WTC11 (cell line): ENCODE measurements around the gene PRDM1. TPM values are rescaled to one million over a fixed set of nuclear protein-coding genes. Genes with fewer than 3 reads are reported as not detected.

Experiments
- ATAC-seq: fragments of 200-7000 bp; cut with Tn5 transposase; 2 replicates; pipeline ENCODE4 v1.10.0; 2021; ENCODE audit warnings: mild to moderate bottlenecking, moderate library complexity
- CTCF ChIA-PET: fragments of 300-600 bp; sonication (Branson Sonifier 250); formaldehyde crosslinking; loops from one replicate; lab custom pipeline; 2021; ENCODE audit warnings: antibody characterized with exemption; lab: Charles Lee
- POLR2A ChIA-PET: fragments of 350-600 bp; sonication (Branson Sonifier 250); formaldehyde crosslinking; loops from one replicate; lab custom pipeline; 2021; ENCODE audit warnings: antibody characterized with exemption; lab: Charles Lee
- DNase-seq: peaks from one replicate; pipeline ENCODE4 v3.0.0; 2021; ENCODE audit warnings: low spot score
- H3K27ac Mint-ChIP-seq: 2 replicates; pipeline ENCODE4 v1.8.0; 2021; ENCODE audit warnings: mixed read lengths
- H3K27me3 Mint-ChIP-seq: 2 replicates; pipeline ENCODE4 v1.8.0; 2021; ENCODE audit warnings: low read depth, mild to moderate bottlenecking, moderate library complexity, mixed read lengths
- H3K36me3 Mint-ChIP-seq: 2 replicates; pipeline ENCODE4 v1.8.0; 2021; ENCODE audit warnings: mixed read lengths
- H3K4me1 Mint-ChIP-seq: 2 replicates; pipeline ENCODE4 v1.8.0; 2022; ENCODE audit warnings: mixed read lengths
- H3K4me3 Mint-ChIP-seq: 2 replicates; pipeline ENCODE4 v1.8.0; 2021; ENCODE audit warnings: mild to moderate bottlenecking, moderate library complexity, mixed read lengths
- H3K9me3 Mint-ChIP-seq: 2 replicates; pipeline ENCODE4 v1.8.0; 2021; ENCODE audit warnings: mixed read lengths
- ATF1 ChIP-seq: sonication (generic); formaldehyde crosslinking; IDR thresholded peaks from 2 replicates; pipeline ENCODE4 v1.8.1; 2023; ENCODE audit warnings: mild to moderate bottlenecking, moderate library complexity, missing genetic modification reagents
- CDX4 ChIP-seq: fragments of 250-450 bp; sonication (Bioruptor Pico); IDR thresholded peaks from 2 replicates; pipeline ENCODE4 v1.9.0; 2021; ENCODE audit warnings: moderate library complexity, mild to moderate bottlenecking, inconsistent platforms, borderline replicate concordance
- ELF4 ChIP-seq: sonication (generic); formaldehyde crosslinking; IDR thresholded peaks from 2 replicates; pipeline ENCODE4 v1.8.1; 2022; ENCODE audit warnings: low read depth, mild to moderate bottlenecking, moderate library complexity, missing genetic modification reagents
- EMX1 ChIP-seq: fragments of 250-450 bp; sonication (Bioruptor Pico); IDR thresholded peaks from 2 replicates; pipeline ENCODE4 v1.8.0; 2021; ENCODE audit warnings: mild to moderate bottlenecking
- ETV6 ChIP-seq: sonication (generic); formaldehyde crosslinking; IDR thresholded peaks from 2 replicates; pipeline ENCODE4 v1.8.1; 2022; ENCODE audit warnings: mild to moderate bottlenecking, missing genetic modification reagents
- GTF2I ChIP-seq: fragments of 250-450 bp; sonication (Bioruptor Pico); conservative IDR thresholded peaks from 2 replicates; pipeline ENCODE4 v1.4.0; 2021; ENCODE audit warnings: mild to moderate bottlenecking
- JUN ChIP-seq: sonication (generic); formaldehyde crosslinking; IDR thresholded peaks from 2 replicates; pipeline ENCODE4 v1.8.0; 2023; ENCODE audit warnings: mild to moderate bottlenecking, missing genetic modification reagents
- MXD4 ChIP-seq: fragments of 250-450 bp; sonication (Bioruptor Pico); IDR thresholded peaks from 2 replicates; pipeline ENCODE4 v1.8.0; 2021; ENCODE audit warnings: mild to moderate bottlenecking, moderate library complexity, borderline replicate concordance
- NFATC4 ChIP-seq: fragments of 250-450 bp; sonication (Bioruptor Pico); IDR thresholded peaks from 2 replicates; pipeline ENCODE4 v1.9.0; 2021; ENCODE audit warnings: mild to moderate bottlenecking
- NFYB ChIP-seq: sonication (generic); formaldehyde crosslinking; conservative IDR thresholded peaks from 2 replicates; pipeline ENCODE4 v1.8.0; 2022; ENCODE audit warnings: low read depth, missing genetic modification reagents
- PREB ChIP-seq: sonication (generic); formaldehyde crosslinking; IDR thresholded peaks from 2 replicates; pipeline ENCODE4 v1.8.1; 2022; ENCODE audit warnings: mild to moderate bottlenecking, missing genetic modification reagents, moderate library complexity, borderline replicate concordance
- RELA ChIP-seq: sonication (generic); formaldehyde crosslinking; IDR thresholded peaks from 2 replicates; pipeline ENCODE4 v1.8.1; 2022; ENCODE audit warnings: missing genetic modification reagents, mild to moderate bottlenecking, borderline replicate concordance
- SP1 ChIP-seq: sonication (generic); formaldehyde crosslinking; conservative IDR thresholded peaks from 2 replicates; pipeline ENCODE4 v1.8.1; 2022; ENCODE audit warnings: missing genetic modification reagents
- STAT6 ChIP-seq: sonication (generic); formaldehyde crosslinking; conservative IDR thresholded peaks from 2 replicates; pipeline ENCODE4 v1.8.1; 2023; ENCODE audit warnings: mild to moderate bottlenecking, low read depth, missing genetic modification reagents, moderate library complexity
- TCF7 ChIP-seq: sonication (generic); formaldehyde crosslinking; IDR thresholded peaks from 2 replicates; pipeline ENCODE4 v1.8.0; 2022; ENCODE audit warnings: mild to moderate bottlenecking, low read depth, missing genetic modification reagents, moderate library complexity
- TEAD4 ChIP-seq: sonication (generic); formaldehyde crosslinking; IDR thresholded peaks from 2 replicates; pipeline ENCODE4 v1.8.0; 2022; ENCODE audit warnings: mild to moderate bottlenecking, missing genetic modification reagents
- TP53 ChIP-seq: sonication (generic); formaldehyde crosslinking; IDR thresholded peaks from 2 replicates; pipeline ENCODE4 v1.8.1; 2023; ENCODE audit warnings: mild to moderate bottlenecking, missing genetic modification reagents
- ZNF121 ChIP-seq: sonication (generic); formaldehyde crosslinking; IDR thresholded peaks from 2 replicates; pipeline ENCODE4 v1.8.0; 2023; ENCODE audit warnings: missing genetic modification reagents
- ZNF263 ChIP-seq: sonication (generic); formaldehyde crosslinking; IDR thresholded peaks from 2 replicates; pipeline ENCODE4 v1.8.1; 2022; ENCODE audit warnings: low read depth, mild to moderate bottlenecking, moderate library complexity, missing genetic modification reagents
- ZNF281 ChIP-seq: sonication (generic); formaldehyde crosslinking; IDR thresholded peaks from 2 replicates; pipeline ENCODE4 v1.8.0; 2023; ENCODE audit warnings: mild to moderate bottlenecking, missing genetic modification reagents
- ZNF671 ChIP-seq: fragments of 250-450 bp; sonication (Bioruptor Pico); IDR thresholded peaks from 2 replicates; pipeline ENCODE4 v1.8.0; 2021; ENCODE audit warnings: mild to moderate bottlenecking
- total RNA-seq: library from RNA; stranded (reverse); gene quantifications from 3 replicates; pipeline ENCODE4 v1.2.3, GENCODE V29; 2021
- TF ChIP-seq, protein P1 (sequence below): sonication (generic); formaldehyde crosslinking; IDR thresholded peaks from 2 replicates; pipeline ENCODE4 v1.8.1; 2022; ENCODE audit warnings: low read depth, missing genetic modification reagents, borderline replicate concordance
- TF ChIP-seq, protein P2 (sequence below): sonication (generic); formaldehyde crosslinking; conservative IDR thresholded peaks from 2 replicates; pipeline ENCODE4 v1.8.1; 2022; ENCODE audit warnings: mild to moderate bottlenecking, missing genetic modification reagents
- TF ChIP-seq, protein P3 (sequence below): fragments of 250-450 bp; sonication (Bioruptor Pico); IDR thresholded peaks from 2 replicates; pipeline ENCODE4 v1.9.0; 2021; ENCODE audit warnings: mild to moderate bottlenecking, borderline replicate concordance

Gene PRDM1
- total RNA-seq, 1 experiment from 2014 or later, result 1.8 TPM

DNA sequence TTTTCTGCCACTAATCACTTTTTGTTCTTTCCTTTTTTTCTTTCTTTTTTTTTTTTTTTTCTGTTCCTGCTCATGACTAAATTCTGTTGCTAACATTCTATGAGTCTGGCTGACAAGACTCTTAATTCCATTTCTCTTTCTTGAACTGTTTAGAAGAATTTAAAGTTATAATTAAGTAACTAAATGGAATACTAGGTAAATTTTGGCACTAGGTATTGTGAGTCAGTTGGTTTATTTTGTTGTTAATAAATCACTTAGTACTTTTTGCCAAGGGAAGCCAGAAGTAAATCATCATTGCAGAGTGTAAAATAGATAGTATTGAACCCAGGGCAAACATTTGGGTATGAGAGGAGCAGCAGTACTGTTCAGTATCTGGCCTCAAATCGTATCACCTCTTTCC, 42.0 kb upstream of the PRDM1 start (continued):
- TF ChIP-seq ZNF121 (CRISPR knock-in tag) (no peak), EMX1 (CRISPR knock-in tag) (no peak), ETV6 (no peak), CDX4 (CRISPR knock-in tag) (no peak), SP1 (CRISPR knock-in tag) (no peak), TEAD4 (CRISPR knock-in tag) (no peak), NFYB (CRISPR knock-in tag) (no peak), NFATC4 (CRISPR knock-in tag) (no peak), ZNF263 (no peak)
- TF ChIP-seq, protein P1, sequence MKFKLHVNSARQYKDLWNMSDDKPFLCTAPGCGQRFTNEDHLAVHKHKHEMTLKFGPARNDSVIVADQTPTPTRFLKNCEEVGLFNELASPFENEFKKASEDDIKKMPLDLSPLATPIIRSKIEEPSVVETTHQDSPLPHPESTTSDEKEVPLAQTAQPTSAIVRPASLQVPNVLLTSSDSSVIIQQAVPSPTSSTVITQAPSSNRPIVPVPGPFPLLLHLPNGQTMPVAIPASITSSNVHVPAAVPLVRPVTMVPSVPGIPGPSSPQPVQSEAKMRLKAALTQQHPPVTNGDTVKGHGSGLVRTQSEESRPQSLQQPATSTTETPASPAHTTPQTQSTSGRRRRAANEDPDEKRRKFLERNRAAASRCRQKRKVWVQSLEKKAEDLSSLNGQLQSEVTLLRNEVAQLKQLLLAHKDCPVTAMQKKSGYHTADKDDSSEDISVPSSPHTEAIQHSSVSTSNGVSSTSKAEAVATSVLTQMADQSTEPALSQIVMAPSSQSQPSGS (CRISPR knock-in tag), result no peak
- TF ChIP-seq, all 79 proteins: peak for 0

DNA sequence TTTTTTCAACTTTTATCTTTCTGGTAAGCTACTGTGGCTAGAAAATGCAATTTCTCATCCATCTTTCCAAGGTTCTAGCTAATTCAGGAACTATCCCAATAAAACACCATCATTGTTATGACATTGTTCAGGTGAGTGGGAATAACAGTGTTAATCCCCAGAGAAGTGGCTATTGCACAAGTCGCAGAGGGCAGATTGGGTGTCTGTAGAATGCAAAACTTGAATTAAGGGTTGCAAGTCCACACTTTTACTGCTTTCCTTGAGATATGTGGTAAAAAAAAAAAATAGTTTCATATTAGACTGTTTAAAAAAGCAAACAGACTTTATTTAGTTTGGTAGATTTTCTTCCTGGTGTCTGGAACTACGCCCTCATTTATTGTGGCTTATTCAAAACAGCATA, 41.1 kb upstream of the PRDM1 start:
- H3K4me3 Mint-ChIP-seq, result no peak overlapping the region
- no peaks in the 10 kb centered on the region for H3K36me3 Mint-ChIP-seq
- H3K4me1 Mint-ChIP-seq, result peaks cover 9% of the 10 kb centered on the region
- H3K9me3 Mint-ChIP-seq, result no peaks in the 10 kb centered on the region
- ChIA-PET POLR2A (no interaction called here), CTCF (no interaction called here)
- H3K27me3 Mint-ChIP-seq, result peaks cover 16% of the 10 kb centered on the region
- no peak overlapping the region for H3K27ac Mint-ChIP-seq
- no peak for ATAC-seq
- no peak for DNase-seq
- TF ChIP-seq, protein P2, sequence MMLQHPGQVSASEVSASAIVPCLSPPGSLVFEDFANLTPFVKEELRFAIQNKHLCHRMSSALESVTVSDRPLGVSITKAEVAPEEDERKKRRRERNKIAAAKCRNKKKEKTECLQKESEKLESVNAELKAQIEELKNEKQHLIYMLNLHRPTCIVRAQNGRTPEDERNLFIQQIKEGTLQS (CRISPR knock-in tag), result no peak
- no peak for TF ChIP-seq PREB (CRISPR knock-in tag)
- no peak for TF ChIP-seq ELF4 (CRISPR knock-in tag)
- no peak for TF ChIP-seq TP53
- no peak for TF ChIP-seq CDX4 (CRISPR knock-in tag)
- TF ChIP-seq TEAD4 (CRISPR knock-in tag), result no peak
- TF ChIP-seq STAT6 (CRISPR knock-in tag), result no peak
- no peak for TF ChIP-seq ZNF281 (CRISPR knock-in tag)
- TF ChIP-seq GTF2I (CRISPR knock-in tag), result no peak
- no peak for TF ChIP-seq ZNF671
- TF ChIP-seq, protein P3, sequence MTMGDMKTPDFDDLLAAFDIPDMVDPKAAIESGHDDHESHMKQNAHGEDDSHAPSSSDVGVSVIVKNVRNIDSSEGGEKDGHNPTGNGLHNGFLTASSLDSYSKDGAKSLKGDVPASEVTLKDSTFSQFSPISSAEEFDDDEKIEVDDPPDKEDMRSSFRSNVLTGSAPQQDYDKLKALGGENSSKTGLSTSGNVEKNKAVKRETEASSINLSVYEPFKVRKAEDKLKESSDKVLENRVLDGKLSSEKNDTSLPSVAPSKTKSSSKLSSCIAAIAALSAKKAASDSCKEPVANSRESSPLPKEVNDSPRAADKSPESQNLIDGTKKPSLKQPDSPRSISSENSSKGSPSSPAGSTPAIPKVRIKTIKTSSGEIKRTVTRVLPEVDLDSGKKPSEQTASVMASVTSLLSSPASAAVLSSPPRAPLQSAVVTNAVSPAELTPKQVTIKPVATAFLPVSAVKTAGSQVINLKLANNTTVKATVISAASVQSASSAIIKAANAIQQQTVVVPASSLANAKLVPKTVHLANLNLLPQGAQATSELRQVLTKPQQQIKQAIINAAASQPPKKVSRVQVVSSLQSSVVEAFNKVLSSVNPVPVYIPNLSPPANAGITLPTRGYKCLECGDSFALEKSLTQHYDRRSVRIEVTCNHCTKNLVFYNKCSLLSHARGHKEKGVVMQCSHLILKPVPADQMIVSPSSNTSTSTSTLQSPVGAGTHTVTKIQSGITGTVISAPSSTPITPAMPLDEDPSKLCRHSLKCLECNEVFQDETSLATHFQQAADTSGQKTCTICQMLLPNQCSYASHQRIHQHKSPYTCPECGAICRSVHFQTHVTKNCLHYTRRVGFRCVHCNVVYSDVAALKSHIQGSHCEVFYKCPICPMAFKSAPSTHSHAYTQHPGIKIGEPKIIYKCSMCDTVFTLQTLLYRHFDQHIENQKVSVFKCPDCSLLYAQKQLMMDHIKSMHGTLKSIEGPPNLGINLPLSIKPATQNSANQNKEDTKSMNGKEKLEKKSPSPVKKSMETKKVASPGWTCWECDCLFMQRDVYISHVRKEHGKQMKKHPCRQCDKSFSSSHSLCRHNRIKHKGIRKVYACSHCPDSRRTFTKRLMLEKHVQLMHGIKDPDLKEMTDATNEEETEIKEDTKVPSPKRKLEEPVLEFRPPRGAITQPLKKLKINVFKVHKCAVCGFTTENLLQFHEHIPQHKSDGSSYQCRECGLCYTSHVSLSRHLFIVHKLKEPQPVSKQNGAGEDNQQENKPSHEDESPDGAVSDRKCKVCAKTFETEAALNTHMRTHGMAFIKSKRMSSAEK, result no peak
- TF ChIP-seq ATF1 (CRISPR knock-in tag), result no peak
- TF ChIP-seq TCF7 (CRISPR knock-in tag), result no peak
- no peak for TF ChIP-seq JUN (CRISPR knock-in tag)
- no peak for TF ChIP-seq SP1 (CRISPR knock-in tag)
- TF ChIP-seq MXD4 (CRISPR knock-in tag), result no peak
- no peak for TF ChIP-seq RELA (CRISPR knock-in tag)
